NCI-H446 treated with DMSO at 0.1 percent for 48 hours (cell line): ENCODE measurements around the gene GALNT17.

ENCODE experiments used
- DNase-seq: peaks from one replicate; lab custom pipeline; 2025; lab: John Stamatoyannopoulos, UW

GALNT17 gene

DNA sequence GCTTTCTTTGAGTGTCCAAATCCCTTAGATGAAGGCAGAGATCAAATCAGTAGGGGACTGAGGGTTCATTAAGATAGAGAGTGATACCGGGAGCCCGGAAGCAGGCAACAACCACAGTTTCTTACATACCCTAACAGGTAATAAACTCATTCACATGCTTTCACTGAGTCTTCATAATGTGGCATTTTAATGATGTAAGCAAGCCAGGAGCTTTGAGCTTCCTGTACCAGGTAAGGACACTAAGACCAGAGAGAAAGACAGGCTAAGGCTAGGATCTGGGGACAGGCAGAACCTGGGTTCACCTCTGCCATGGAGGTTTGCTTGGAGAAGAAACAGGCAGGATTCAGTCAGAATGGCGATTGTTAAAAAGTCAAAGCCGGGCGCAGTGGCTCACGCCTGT lies 618.3 kb downstream of the GALNT17 start:
- DNase-seq = no peak

DNA sequence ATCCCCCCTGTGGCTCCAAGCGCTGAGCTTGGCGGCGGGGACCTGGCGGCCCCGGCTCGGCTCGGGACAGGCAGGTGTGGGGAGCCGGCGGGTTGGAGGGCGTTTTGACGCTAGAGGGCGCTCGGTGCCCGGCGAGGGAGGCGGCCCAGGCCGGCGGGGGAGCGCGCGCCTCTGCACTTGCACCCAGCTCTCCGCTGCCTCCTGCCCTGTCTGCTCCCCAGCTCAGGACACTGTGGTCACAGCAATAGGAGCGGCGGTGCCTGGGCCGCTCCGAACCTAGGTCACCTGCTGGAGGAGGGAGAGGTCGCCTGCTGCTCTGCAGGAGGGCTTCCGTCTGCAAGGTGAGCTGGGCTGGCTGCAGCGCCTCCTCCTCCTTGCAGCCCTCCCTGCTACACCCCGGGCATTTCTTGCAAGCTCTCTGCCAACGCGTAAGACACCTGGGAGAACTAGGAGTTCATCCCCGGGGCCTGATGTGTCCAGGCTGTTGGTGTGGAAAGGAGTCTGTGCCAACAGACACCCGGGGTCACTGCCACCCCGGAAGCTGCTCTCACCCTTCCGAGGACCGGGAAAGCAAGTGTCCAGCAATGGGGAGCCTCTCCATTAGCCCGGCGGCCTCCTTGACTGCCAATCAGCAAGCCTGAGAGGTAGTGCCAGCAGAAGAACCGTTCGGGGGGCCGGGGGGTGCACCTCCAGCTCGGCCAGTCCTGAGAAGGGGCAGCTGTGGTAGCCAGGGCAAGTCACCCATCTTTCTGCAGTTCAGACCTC lies 620.4 kb downstream of the GALNT17 start:
- no peak for DNase-seq

DNA sequence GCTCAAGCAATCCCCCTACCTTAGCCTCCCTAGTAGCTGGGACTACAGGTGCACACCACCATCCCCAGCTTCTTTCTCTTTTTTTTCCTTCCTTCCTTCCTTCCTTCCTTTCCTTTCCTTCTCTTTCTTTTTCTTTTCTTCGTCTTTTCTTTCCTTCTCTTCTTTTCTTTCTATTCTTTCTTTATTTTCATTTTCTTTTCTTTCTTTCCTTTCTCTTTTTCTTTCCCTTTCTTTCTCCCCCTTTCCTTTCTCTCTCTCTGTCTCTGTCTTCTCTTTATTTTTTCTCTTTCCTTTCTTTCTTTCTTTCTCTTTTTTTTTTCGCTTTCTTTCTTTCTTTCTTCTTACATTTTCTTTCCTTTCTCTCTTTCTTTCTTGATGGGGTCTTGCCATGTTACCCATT lies 621.3 kb downstream of the GALNT17 start:
- DNase-seq = no peak

DNA sequence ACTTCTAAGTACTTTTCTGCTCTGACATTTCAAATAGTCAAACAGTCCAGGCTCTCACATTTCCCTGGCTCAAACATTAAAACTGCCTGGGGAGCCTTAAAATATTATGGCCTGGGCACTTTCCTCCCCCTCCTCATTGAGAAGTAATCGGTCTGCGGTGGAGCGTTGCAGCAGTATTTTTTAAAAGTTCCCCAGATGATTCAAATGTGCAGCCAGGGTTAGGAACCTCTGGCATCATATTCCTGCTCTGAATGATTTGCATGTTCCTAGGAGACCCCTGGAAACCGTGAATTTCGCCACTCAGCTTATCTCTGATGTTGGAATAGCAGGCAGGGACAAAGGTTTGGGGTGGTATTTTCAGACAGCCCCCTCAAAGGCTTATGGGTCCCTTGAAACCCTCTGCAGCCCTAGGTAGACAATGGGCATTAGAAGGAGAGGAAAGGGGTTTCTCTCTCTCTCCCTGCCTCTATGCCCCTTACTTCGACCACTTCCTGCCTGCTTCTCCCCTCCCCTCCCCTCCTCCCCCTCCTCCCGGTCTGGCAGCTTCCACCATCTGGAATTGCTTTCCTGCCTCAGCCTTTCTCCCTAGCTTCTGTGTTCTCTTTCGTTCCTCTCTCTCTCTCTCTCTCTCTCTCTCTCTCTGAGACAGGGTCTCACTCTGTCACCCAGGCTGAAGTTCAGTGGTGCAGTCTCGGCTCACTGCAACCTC lies 622.2 kb downstream of the GALNT17 start:
- no peak for DNase-seq

DNA sequence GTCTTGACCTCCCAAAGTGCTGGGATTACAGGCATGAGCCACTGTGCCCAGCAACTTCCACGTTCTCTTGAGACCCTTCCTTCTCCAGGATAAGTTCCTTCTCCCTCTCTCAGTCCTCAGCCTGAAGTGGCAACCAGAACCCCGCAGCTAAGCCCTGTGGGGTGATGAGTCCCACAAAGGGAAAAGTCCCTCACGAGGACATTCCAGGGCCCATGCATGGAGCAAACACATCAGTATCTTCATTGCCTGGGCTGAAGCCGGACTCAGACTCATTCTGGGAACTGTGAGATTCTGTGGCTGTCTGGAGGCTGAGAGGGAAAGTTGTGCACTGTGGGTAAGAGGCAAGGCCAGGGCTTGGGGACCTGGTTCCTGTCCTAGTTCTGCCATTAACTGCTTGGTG lies 622.9 kb downstream of the GALNT17 start:
- no peak for DNase-seq

DNA sequence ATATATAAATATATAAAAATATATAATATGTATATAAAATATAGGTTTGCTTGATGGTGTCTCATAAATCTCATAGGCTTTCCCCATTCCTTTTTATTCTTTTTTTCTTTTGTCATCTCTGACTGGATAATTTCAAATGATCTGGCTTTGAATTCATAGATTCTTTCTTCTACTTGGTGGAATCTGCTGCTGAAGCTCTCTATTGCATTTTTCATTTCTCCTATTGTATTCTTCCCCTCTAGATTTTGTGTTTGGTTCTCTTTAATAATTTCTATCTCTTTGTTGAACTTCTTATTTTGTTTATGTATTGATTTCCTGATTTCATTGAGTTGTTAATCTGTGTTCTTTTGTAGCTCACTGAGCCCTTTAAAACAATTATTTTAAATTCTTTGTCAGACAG lies 629.4 kb downstream of the GALNT17 start:
- DNase-seq = no peak
